SK-N-SH (cell line): ENCODE results near the gene TEAD4. TPM values are rescaled to one million over a fixed set of nuclear protein-coding genes. Genes with fewer than 3 reads are reported as not detected.

Experiments used
- CTCF ChIA-PET: fragments of 300-600, 350-600 bp; formaldehyde crosslinking; extraction: SDS; loops from one replicate; lab custom pipeline; 2021; lab: Yijun Ruan, JAX
- POLR2A ChIA-PET: fragments of 350-600 bp; sonication (Branson Sonifier 250); formaldehyde crosslinking; extraction: SDS; loops from one replicate; lab custom pipeline; 2020; ENCODE audit warnings: antibody characterized with exemption, inconsistent platforms; lab: Yijun Ruan, JAX
- DNase-seq: peaks from one replicate; pipeline ENCODE4 v3.0.0; 2012
- H2AFZ ChIP-seq: fragments of 200-600 bp; sonication (generic); 2 replicates; pipeline ENCODE4 v1.8.1; 2016; ENCODE audit warnings: antibody characterized with exemption, mild to moderate bottlenecking, low read depth
- H3F3A ChIP-seq: fragments of 200-600 bp; sonication (generic); replicated peaks from 2 replicates; pipeline ENCODE3; 2016; ENCODE audit warnings: antibody characterized with exemption, mild to moderate bottlenecking; ENCODE audit not compliant: insufficient read depth
- H3K27ac ChIP-seq, 2 experiments: fragments of 200-500 bp in 1 of 2; fragments of 200-600 bp in 1 of 2; sonication (Bioruptor generic) in 1 of 2; sonication (generic), shearing (Covaris generic) in 1 of 2; 2 replicates each; pipeline versions ENCODE4 v1.5.1 to v1.6.1; 2014 to 2016; ENCODE audit warnings: low read depth in 2 of 2, inconsistent platforms in 1 of 2, low read length in 1 of 2, mild to moderate bottlenecking in 1 of 2, mixed read lengths in 1 of 2
- H3K27me3 ChIP-seq: fragments of 200-600 bp; sonication (generic), shearing (Covaris generic); 2 replicates; pipeline ENCODE4 v1.6.1; 2016; ENCODE audit warnings: mixed run types; ENCODE audit not compliant: insufficient read depth
- H3K36me3 ChIP-seq, 2 experiments: fragments of 200-500 bp in 1 of 2; fragments of 200-600 bp in 1 of 2; sonication (Bioruptor generic) in 1 of 2; sonication (generic) in 1 of 2; replicated peaks in 1 of 2; 2 replicates each; pipeline versions ENCODE3 to v1.5.1; 2014 to 2016; ENCODE audit warnings: low read length in 1 of 2, mild to moderate bottlenecking in 1 of 2; ENCODE audit not compliant: insufficient read depth in 2 of 2, control insufficient read depth in 1 of 2
- H3K4me1 ChIP-seq, 2 experiments: fragments of 200-500 bp in 1 of 2; fragments of 200-600 bp in 1 of 2; sonication (Bioruptor generic) in 1 of 2; sonication (generic), shearing (Covaris generic) in 1 of 2; 2 replicates each; pipeline versions ENCODE4 v1.5.1 to v1.6.1; 2014 to 2016; ENCODE audit warnings: low read depth in 1 of 2, low read length in 1 of 2, mixed run types in 1 of 2; ENCODE audit not compliant: insufficient read depth in 2 of 2, control insufficient read depth in 1 of 2
- H3K4me2 ChIP-seq: fragments of 200-600 bp; sonication (generic), shearing (Covaris generic); 2 replicates; pipeline ENCODE4 v1.6.1; 2017; ENCODE audit warnings: mixed run types
- H3K4me3 ChIP-seq, 2 experiments: fragments of 200-500 bp in 1 of 2; fragments of 200-600 bp in 1 of 2; sonication (Bioruptor generic) in 1 of 2; sonication (generic), shearing (Covaris generic) in 1 of 2; 2 replicates each; pipeline versions ENCODE4 v1.5.1 to v1.8.1; 2014 to 2016; ENCODE audit warnings: low read depth in 2 of 2, inconsistent platforms in 1 of 2, low read length in 1 of 2, mild to moderate bottlenecking in 1 of 2, mixed read lengths in 1 of 2, moderate library complexity in 1 of 2
- H3K79me2 ChIP-seq: fragments of 200-600 bp; sonication (generic); 2 replicates; pipeline ENCODE4 v1.8.1; 2017; ENCODE audit warnings: mild to moderate bottlenecking; ENCODE audit not compliant: insufficient read depth
- H3K9ac ChIP-seq: fragments of 200-600 bp; sonication (generic); 2 replicates; pipeline ENCODE4 v1.6.1; 2017; ENCODE audit warnings: mixed run types
- H3K9me2 ChIP-seq: fragments of 200-600 bp; sonication (generic); 2 replicates; pipeline ENCODE4 v1.6.1; 2017; ENCODE audit warnings: mixed run types
- H3K9me3 ChIP-seq: fragments of 200-600 bp; sonication (generic); 2 replicates; pipeline ENCODE4 v1.6.1; 2017; ENCODE audit warnings: mixed run types, mild to moderate bottlenecking, moderate library complexity
- H4K20me1 ChIP-seq: fragments of 200-600 bp; sonication (generic); 2 replicates; pipeline ENCODE4 v1.6.1; 2017; ENCODE audit warnings: mild to moderate bottlenecking, mixed run types; ENCODE audit not compliant: insufficient read depth
- CHD2 ChIP-seq: fragments of 150-350 bp; IDR thresholded peaks from 2 replicates; pipeline ENCODE4 v1.6.1; 2018; ENCODE audit warnings: low read length; ENCODE audit not compliant: partially characterized antibody
- FOXJ3 ChIP-seq: sonication (generic); formaldehyde crosslinking; IDR thresholded peaks from 2 replicates; pipeline ENCODE4 v1.5.1; 2020; ENCODE audit warnings: mild to moderate bottlenecking, missing genetic modification reagents
- FOXM1 ChIP-seq: IDR thresholded peaks from 2 replicates; pipeline ENCODE4 v1.4.0; 2012; ENCODE audit warnings: low read depth, mild to moderate bottlenecking
- GATA2 ChIP-seq: sonication (generic); formaldehyde crosslinking; IDR thresholded peaks from 2 replicates; pipeline ENCODE4 v1.5.0; 2020; ENCODE audit warnings: mild to moderate bottlenecking, missing genetic modification reagents
- MEF2A ChIP-seq: IDR thresholded peaks from 2 replicates; pipeline ENCODE4 v1.4.0; 2012; ENCODE audit warnings: low read depth, borderline replicate concordance
- PBX3 ChIP-seq: IDR thresholded peaks from 2 replicates; pipeline ENCODE4; 2012
- POLR2AphosphoS5 ChIP-seq: IDR thresholded peaks from 2 replicates; pipeline ENCODE4 v1.6.1; 2012; ENCODE audit warnings: low read depth, low read length
- RFX5 ChIP-seq: IDR thresholded peaks from 2 replicates; pipeline ENCODE4 v1.6.1; 2012; ENCODE audit warnings: mild to moderate bottlenecking, improper control_type of control experiment, low read length
- RXRA ChIP-seq: IDR thresholded peaks from 2 replicates; pipeline ENCODE4 v1.4.0; 2012; ENCODE audit warnings: low read depth, mild to moderate bottlenecking, borderline replicate concordance
- SMC3 ChIP-seq: IDR thresholded peaks from 2 replicates; pipeline ENCODE4 v1.6.1; 2012; ENCODE audit warnings: low read depth, low read length, improper control_type of control experiment
- YY1 ChIP-seq: IDR thresholded peaks from 2 replicates; pipeline ENCODE4 v1.4.0; 2012; ENCODE audit warnings: low read depth, mild to moderate bottlenecking
- ZBTB33 ChIP-seq: IDR thresholded peaks from 2 replicates; pipeline ENCODE4 v1.4.0; 2012; ENCODE audit warnings: low read depth, borderline replicate concordance
- WGBS: methylation state at CpG from one replicate; pipeline ENCODE4 v1.1.6; 2017; ENCODE audit warnings: low lambda C conversion rate; 5-methylcytosine and 5-hydroxymethylcytosine counted together
- polyA plus RNA-seq, 3 experiments: library from polyadenylated mRNA; depleted of rRNA; stranded (reverse); fragments of >200 nt; gene quantifications; 2 replicates each; pipeline ENCODE4 v1.2.3, GENCODE V29; 2012
- TF ChIP-seq, protein P1 (sequence below): IDR thresholded peaks from 2 replicates; pipeline ENCODE4 v1.4.0; 2012; ENCODE audit warnings: low read depth, borderline replicate concordance
- TF ChIP-seq, protein P2 (sequence below): fragments of 150-350 bp; IDR thresholded peaks from 2 replicates; pipeline ENCODE4 v1.6.1; 2017; ENCODE audit warnings: antibody characterized with exemption, low read length, low read depth, borderline replicate concordance
- TF ChIP-seq, protein P3 (sequence below): fragments of 200-600 bp; sonication (generic); IDR thresholded peaks from 2 replicates; pipeline ENCODE4 v1.6.1; 2017; ENCODE audit warnings: antibody characterized with exemption, mild to moderate bottlenecking, moderate library complexity

Gene TEAD4
- polyA plus RNA-seq, 1 of the 3 experiments (the other 2 are of a cell fraction), result 27.1 TPM

GRCh38 chr12:3010214-3010930, 51.2 kb downstream of the TEAD4 start:
- Histone ChIP-seq H3K27ac (no peak overlapping the region), H3K4me1 (no peaks in the 10 kb centered on the region), H2AFZ (no peak overlapping the region), H3K79me2 (no peaks in the 10 kb centered on the region), H3K9ac (no peak overlapping the region), H3K36me3 (no peaks in the 10 kb centered on the region), H3K4me3 (no peak overlapping the region), H3K9me3 (no peaks in the 10 kb centered on the region), H4K20me1 (no peaks in the 10 kb centered on the region), H3F3A (no peaks in the 10 kb centered on the region), H3K4me2 (no peak overlapping the region), H3K9me2 (no peaks in the 10 kb centered on the region), H3K27me3 (no peaks in the 10 kb centered on the region)
- ChIA-PET POLR2A (no interaction called here), CTCF (no interaction called here)
- no peak for TF ChIP-seq POLR2AphosphoS5
- no peak for TF ChIP-seq FOXJ3
- TF ChIP-seq, protein P1, sequence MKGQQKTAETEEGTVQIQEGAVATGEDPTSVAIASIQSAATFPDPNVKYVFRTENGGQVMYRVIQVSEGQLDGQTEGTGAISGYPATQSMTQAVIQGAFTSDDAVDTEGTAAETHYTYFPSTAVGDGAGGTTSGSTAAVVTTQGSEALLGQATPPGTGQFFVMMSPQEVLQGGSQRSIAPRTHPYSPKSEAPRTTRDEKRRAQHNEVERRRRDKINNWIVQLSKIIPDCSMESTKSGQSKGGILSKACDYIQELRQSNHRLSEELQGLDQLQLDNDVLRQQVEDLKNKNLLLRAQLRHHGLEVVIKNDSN, result no peak
- 94% methylated on average over 21 of the region's 22 CpGs for WGBS
- no peak for DNase-seq

GRCh38 chr12:3012786-3013185, 53.6 kb downstream of the TEAD4 start:
- no peak overlapping the region for H3K4me3 ChIP-seq
- H3K9ac ChIP-seq, result no peak overlapping the region
- H3K4me1 ChIP-seq, result no peaks in the 10 kb centered on the region
- ChIA-PET POLR2A (no interaction called here), CTCF (interaction anchor here (0.7 to 2.0 kb wide), 3 partner anchors 8 to 61 kb away, joined by 3 to 10 read pairs (median 4); no protein-coding TSS in a partner anchor)
- no peak for TF ChIP-seq FOXJ3
- no peak for TF ChIP-seq FOXM1
- no peak for TF ChIP-seq RFX5
- TF ChIP-seq SMC3, result no peak
- no peak for TF ChIP-seq POLR2AphosphoS5
- no peak for TF ChIP-seq RXRA
- no peak for TF ChIP-seq MEF2A
- no peak for TF ChIP-seq YY1
- TF ChIP-seq GATA2 (CRISPR knock-in tag), result no peak
- no peak for TF ChIP-seq CHD2
- no peak for TF ChIP-seq PBX3
- TF ChIP-seq, protein P2, sequence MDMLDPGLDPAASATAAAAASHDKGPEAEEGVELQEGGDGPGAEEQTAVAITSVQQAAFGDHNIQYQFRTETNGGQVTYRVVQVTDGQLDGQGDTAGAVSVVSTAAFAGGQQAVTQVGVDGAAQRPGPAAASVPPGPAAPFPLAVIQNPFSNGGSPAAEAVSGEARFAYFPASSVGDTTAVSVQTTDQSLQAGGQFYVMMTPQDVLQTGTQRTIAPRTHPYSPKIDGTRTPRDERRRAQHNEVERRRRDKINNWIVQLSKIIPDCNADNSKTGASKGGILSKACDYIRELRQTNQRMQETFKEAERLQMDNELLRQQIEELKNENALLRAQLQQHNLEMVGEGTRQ, result no peak
- TF ChIP-seq, protein P3, sequence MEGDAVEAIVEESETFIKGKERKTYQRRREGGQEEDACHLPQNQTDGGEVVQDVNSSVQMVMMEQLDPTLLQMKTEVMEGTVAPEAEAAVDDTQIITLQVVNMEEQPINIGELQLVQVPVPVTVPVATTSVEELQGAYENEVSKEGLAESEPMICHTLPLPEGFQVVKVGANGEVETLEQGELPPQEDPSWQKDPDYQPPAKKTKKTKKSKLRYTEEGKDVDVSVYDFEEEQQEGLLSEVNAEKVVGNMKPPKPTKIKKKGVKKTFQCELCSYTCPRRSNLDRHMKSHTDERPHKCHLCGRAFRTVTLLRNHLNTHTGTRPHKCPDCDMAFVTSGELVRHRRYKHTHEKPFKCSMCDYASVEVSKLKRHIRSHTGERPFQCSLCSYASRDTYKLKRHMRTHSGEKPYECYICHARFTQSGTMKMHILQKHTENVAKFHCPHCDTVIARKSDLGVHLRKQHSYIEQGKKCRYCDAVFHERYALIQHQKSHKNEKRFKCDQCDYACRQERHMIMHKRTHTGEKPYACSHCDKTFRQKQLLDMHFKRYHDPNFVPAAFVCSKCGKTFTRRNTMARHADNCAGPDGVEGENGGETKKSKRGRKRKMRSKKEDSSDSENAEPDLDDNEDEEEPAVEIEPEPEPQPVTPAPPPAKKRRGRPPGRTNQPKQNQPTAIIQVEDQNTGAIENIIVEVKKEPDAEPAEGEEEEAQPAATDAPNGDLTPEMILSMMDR, result no peak
- TF ChIP-seq ZBTB33, result no peak
- DNase-seq, result no peak
- no peaks in the 10 kb centered on the region for H3K9me2 ChIP-seq
- no peaks in the 10 kb centered on the region for H3K9me3 ChIP-seq
- no peaks in the 10 kb centered on the region for H3F3A ChIP-seq
- H4K20me1 ChIP-seq, result no peaks in the 10 kb centered on the region
- H3K36me3 ChIP-seq, result peaks cover 0 to 3% of the 10 kb centered on the region in 2 experiments
- H3K27me3 ChIP-seq, result no peaks in the 10 kb centered on the region
- WGBS, result 92% methylated on average over 6 of the region's 6 CpGs
- H2AFZ ChIP-seq, result no peak overlapping the region
- H3K4me2 ChIP-seq, result no peak overlapping the region
- H3K27ac ChIP-seq, result no peak overlapping the region
- no peaks in the 10 kb centered on the region for H3K79me2 ChIP-seq
